Measurements from ENCODE around the gene SNTA1. TPM values are rescaled to one million over a fixed set of nuclear protein-coding genes. Genes with fewer than 3 reads are reported as not detected.

SNTA1 gene
- total RNA-seq, 4 donors from 2014 or later = 24.1 to 51.6 (median 42.3) TPM

GRCh38 chr20:33388268-33388667, 55.3 kb downstream of the SNTA1 start:
- no peaks in the 10 kb centered on the region for H3K27me3 ChIP-seq
- TF ChIP-seq POLR2A (IDR thresholded peaks at IDR 0.05; ENCODE audit: low read depth) (no peak), POLR2AphosphoS5 (IDR thresholded peaks at IDR 0.05) (no peak), EP300 (IDR thresholded peaks at IDR 0.05) (no peak)
- TF ChIP-seq, protein P1, sequence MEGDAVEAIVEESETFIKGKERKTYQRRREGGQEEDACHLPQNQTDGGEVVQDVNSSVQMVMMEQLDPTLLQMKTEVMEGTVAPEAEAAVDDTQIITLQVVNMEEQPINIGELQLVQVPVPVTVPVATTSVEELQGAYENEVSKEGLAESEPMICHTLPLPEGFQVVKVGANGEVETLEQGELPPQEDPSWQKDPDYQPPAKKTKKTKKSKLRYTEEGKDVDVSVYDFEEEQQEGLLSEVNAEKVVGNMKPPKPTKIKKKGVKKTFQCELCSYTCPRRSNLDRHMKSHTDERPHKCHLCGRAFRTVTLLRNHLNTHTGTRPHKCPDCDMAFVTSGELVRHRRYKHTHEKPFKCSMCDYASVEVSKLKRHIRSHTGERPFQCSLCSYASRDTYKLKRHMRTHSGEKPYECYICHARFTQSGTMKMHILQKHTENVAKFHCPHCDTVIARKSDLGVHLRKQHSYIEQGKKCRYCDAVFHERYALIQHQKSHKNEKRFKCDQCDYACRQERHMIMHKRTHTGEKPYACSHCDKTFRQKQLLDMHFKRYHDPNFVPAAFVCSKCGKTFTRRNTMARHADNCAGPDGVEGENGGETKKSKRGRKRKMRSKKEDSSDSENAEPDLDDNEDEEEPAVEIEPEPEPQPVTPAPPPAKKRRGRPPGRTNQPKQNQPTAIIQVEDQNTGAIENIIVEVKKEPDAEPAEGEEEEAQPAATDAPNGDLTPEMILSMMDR (IDR thresholded peaks at IDR 0.05) = no peak
- WGBS = 95% methylated on average over 3 of the region's 3 CpGs
- no peak for DNase-seq (ENCODE audit: extremely low spot score)
- H3K4me1 ChIP-seq = no peaks in the 10 kb centered on the region
- H3K4me3 ChIP-seq = no peak overlapping the region
- intact Hi-C loops (cut with DNase I) = no loop called here
- H3K36me3 ChIP-seq = peaks cover 41 to 92% (median 77%) of the 10 kb centered on the region in 4 donors
- no peaks in the 10 kb centered on the region for H3K9me3 ChIP-seq
- no peak overlapping the region for H3K27ac ChIP-seq (replicated peaks in 1 of 4)

GRCh38 chr20:33387177-33387576, 56.4 kb downstream of the SNTA1 start:
- no peaks in the 10 kb centered on the region for H3K9me3 ChIP-seq
- no peaks in the 10 kb centered on the region for H3K4me1 ChIP-seq
- H3K27ac ChIP-seq (replicated peaks in 1 of 4) = no peak overlapping the region
- DNase-seq (ENCODE audit: extremely low spot score) = no peak
- no peaks in the 10 kb centered on the region for H3K27me3 ChIP-seq
- intact Hi-C loops (cut with DNase I) = no loop called here
- peaks cover 52 to 93% (median 79%) of the 10 kb centered on the region in 4 donors for H3K36me3 ChIP-seq
- WGBS = 72% methylated on average over 7 of the region's 7 CpGs
- no peak overlapping the region for H3K4me3 ChIP-seq
- TF ChIP-seq, protein P1 (IDR thresholded peaks at IDR 0.05) = no peak
- no peak for TF ChIP-seq POLR2AphosphoS5 (IDR thresholded peaks at IDR 0.05)
- TF ChIP-seq EP300 (IDR thresholded peaks at IDR 0.05) = no peak
- TF ChIP-seq POLR2A (IDR thresholded peaks at IDR 0.05; ENCODE audit: low read depth) = no peak

- DNase-seq (ENCODE audit: extremely low spot score) = no peak
- 100% methylated on average over 1 of the region's 1 CpG for WGBS
- H3K27me3 ChIP-seq = no peaks in the 10 kb centered on the region
- intact Hi-C loops (cut with DNase I) = no loop called here
- H3K4me1 ChIP-seq = no peaks in the 10 kb centered on the region
- H3K9me3 ChIP-seq = no peaks in the 10 kb centered on the region
- H3K36me3 ChIP-seq = peaks cover 52 to 93% (median 79%) of the 10 kb centered on the region in 4 donors
- no peak overlapping the region for H3K4me3 ChIP-seq
- no peak for TF ChIP-seq EP300 (IDR thresholded peaks at IDR 0.05)
- TF ChIP-seq POLR2AphosphoS5 (IDR thresholded peaks at IDR 0.05) = no peak
- TF ChIP-seq POLR2A (IDR thresholded peaks at IDR 0.05; ENCODE audit: low read depth) = no peak
- TF ChIP-seq, protein P1 (IDR thresholded peaks at IDR 0.05) = no peak
- H3K27ac ChIP-seq (replicated peaks in 1 of 4) = no peak overlapping the region
Measured at GRCh38 chr20:33386673-33387072, 56.9 kb downstream of the SNTA1 start.

DNA sequence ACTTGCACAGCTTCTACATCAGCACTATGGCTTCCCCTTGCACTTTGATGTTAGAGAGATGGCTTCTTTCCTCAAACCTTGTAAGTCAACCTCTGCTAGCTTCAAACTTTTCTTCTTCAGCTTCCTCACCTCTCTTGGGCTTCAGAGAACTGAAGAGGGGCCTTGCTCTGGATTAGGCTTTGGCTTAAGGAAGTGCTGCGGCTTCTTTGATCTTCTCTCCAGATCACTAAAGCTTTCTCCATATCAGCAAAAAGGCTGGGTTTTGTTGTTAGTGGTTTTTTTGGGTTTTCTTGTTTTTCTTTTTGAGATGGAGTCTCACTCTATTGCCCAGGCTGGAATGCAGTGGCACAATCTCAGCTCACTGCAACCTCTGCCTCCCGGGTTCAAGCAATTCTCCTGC, 66.2 kb downstream of the SNTA1 start:
- intact Hi-C loops (cut with DNase I) = no loop called here
- TF ChIP-seq POLR2AphosphoS5 (IDR thresholded peaks at IDR 0.05) (no peak), EP300 (IDR thresholded peaks at IDR 0.05) (no peak), POLR2A (IDR thresholded peaks at IDR 0.05; ENCODE audit: low read depth) (no peak)
- TF ChIP-seq, protein P1 (IDR thresholded peaks at IDR 0.05) = no peak
- peaks cover 44 to 100% (median 71%) of the 10 kb centered on the region in 4 donors for H3K36me3 ChIP-seq

More for the DNA sequence above, 66.2 kb downstream of the SNTA1 start:
- no peaks in the 10 kb centered on the region for H3K27me3 ChIP-seq
- H3K9me3 ChIP-seq = no peaks in the 10 kb centered on the region
- H3K4me3 ChIP-seq = no peak overlapping the region
- H3K4me1 ChIP-seq = no peaks in the 10 kb centered on the region
- no peak overlapping the region for H3K27ac ChIP-seq (replicated peaks in 1 of 4)
- no peak for DNase-seq (ENCODE audit: extremely low spot score)
- 95% methylated on average over 2 of the region's 2 CpGs for WGBS
